Stimulated activated CD4-positive, alpha-beta T cell treated with anti-CD3 and anti-CD28 coated beads, Interleukin-1b, Interleukin-23, amount 100 ng/mL, for 48 hours (primary cell): ENCODE measurements around the gene EFCAB5.
"Not testable (repeated sequence)": the region's sequence is repeated elsewhere in the genome, so short reads cannot be mapped to it uniquely, and the experiment has no call there.

Source experiments
- DNase-seq: peaks from one replicate; pipeline ENCODE4 v3.0.0-alpha.2; 2020

EFCAB5 gene

GRCh38 chr17:30103921-30104320, 162.5 kb downstream of the EFCAB5 start:
- DNase-seq, result no peak

GRCh38 chr17:30104575-30105339, 163.3 kb downstream of the EFCAB5 start:
- DNase-seq, result peak; percentile 66

- no peak for DNase-seq
Observed at GRCh38 chr17:30112794-30113193, 171.4 kb downstream of the EFCAB5 start.

GRCh38 chr17:30113213-30113612, 171.8 kb downstream of the EFCAB5 start:
- DNase-seq, result peak; percentile 17

GRCh38 chr17:30116345-30116660, 174.9 kb downstream of the EFCAB5 start:
- DNase-seq, result no peak

GRCh38 chr17:30116661-30117551, 175.5 kb downstream of the EFCAB5 start, which contains the start of gene NSRP1:
NSRP1 (plus strand) TSS chr17:30116816; CDS start chr17:30116844, 28 bp downstream.
- DNase-seq, result peak; percentile 96

- no peak for DNase-seq
Observed at GRCh38 chr17:30117675-30118081, 176.2 kb downstream of the EFCAB5 start.

- DNase-seq, result not testable (repeated sequence)
Observed at GRCh38 chr17:30118635-30119034, 177.2 kb downstream of the EFCAB5 start.

- no peak for DNase-seq
Observed at GRCh38 chr17:30124273-30124796, 182.9 kb downstream of the EFCAB5 start.

GRCh38 chr17:30130121-30130520, 188.7 kb downstream of the EFCAB5 start:
- no peak for DNase-seq

GRCh38 chr17:30132615-30133014, 191.2 kb downstream of the EFCAB5 start:
- no peak for DNase-seq

- DNase-seq, result no peak
Observed at GRCh38 chr17:30133197-30133596, 191.8 kb downstream of the EFCAB5 start.

- DNase-seq, result no peak
Observed at GRCh38 chr17:30134551-30134950, 193.1 kb downstream of the EFCAB5 start.

- DNase-seq, result no peak
Observed at GRCh38 chr17:30137158-30137557, 195.7 kb downstream of the EFCAB5 start.

- DNase-seq, result not testable (repeated sequence)
Observed at GRCh38 chr17:30147860-30148259, 206.4 kb downstream of the EFCAB5 start.

- DNase-seq, result no peak
Observed at GRCh38 chr17:30148376-30148775, 206.9 kb downstream of the EFCAB5 start.

GRCh38 chr17:30151471-30151870, 210.0 kb downstream of the EFCAB5 start:
- no peak for DNase-seq

- DNase-seq, result no peak
Observed at GRCh38 chr17:30153463-30153862, 212.0 kb downstream of the EFCAB5 start.

GRCh38 chr17:30155389-30155788, 214.0 kb downstream of the EFCAB5 start:
- no peak for DNase-seq
